DND-41 (cell line): ENCODE measurements around the gene PPP2R2D.

Source experiments
- EZH2 ChIP-seq: IDR thresholded peaks from 3 replicates; pipeline ENCODE4 v1.6.1; 2012; ENCODE audit warnings: borderline replicate concordance, low read depth, mild to moderate bottlenecking, moderate library complexity, low read length, inconsistent platforms; ENCODE audit not compliant: severe bottlenecking
- TF ChIP-seq, protein P1 (sequence below): IDR thresholded peaks from 2 replicates; pipeline ENCODE4 v1.5.1; 2012; ENCODE audit warnings: borderline replicate concordance, low read length, moderate library complexity, mild to moderate bottlenecking; ENCODE audit not compliant: poor library complexity, severe bottlenecking; ENCODE audit errors: extremely low read depth

DNA sequence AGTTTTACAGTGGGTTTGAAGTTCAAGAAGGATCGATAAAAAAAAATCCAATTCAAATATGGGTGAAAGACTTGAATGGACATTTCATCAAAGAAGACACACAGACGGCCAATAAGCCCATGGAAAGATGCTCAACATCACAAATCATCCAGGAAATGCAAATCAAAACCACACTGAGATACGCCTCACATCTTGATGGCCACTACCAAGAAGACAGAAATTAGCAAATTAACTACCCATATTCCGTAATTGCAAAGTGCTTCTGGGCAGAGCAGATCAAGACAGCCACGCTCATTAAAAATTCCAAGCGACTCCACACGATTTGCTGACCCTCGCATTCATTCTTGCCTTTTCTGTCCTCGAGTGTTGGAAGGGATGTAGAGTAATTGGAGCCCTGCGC, 34.1 kb upstream of the PPP2R2D start:
- TF ChIP-seq, protein P1, sequence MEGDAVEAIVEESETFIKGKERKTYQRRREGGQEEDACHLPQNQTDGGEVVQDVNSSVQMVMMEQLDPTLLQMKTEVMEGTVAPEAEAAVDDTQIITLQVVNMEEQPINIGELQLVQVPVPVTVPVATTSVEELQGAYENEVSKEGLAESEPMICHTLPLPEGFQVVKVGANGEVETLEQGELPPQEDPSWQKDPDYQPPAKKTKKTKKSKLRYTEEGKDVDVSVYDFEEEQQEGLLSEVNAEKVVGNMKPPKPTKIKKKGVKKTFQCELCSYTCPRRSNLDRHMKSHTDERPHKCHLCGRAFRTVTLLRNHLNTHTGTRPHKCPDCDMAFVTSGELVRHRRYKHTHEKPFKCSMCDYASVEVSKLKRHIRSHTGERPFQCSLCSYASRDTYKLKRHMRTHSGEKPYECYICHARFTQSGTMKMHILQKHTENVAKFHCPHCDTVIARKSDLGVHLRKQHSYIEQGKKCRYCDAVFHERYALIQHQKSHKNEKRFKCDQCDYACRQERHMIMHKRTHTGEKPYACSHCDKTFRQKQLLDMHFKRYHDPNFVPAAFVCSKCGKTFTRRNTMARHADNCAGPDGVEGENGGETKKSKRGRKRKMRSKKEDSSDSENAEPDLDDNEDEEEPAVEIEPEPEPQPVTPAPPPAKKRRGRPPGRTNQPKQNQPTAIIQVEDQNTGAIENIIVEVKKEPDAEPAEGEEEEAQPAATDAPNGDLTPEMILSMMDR: no peak
- no peak for TF ChIP-seq EZH2
